Ishikawa (cell line): ENCODE results near the gene ZNF84.

Experiments
- CEBPB ChIP-seq: IDR thresholded peaks from 2 replicates; pipeline ENCODE4 v1.6.1; 2012
- CREB1 ChIP-seq: IDR thresholded peaks from 2 replicates; pipeline ENCODE4 v1.6.1; 2012; ENCODE audit warnings: low read depth
- EGR1 ChIP-seq: IDR thresholded peaks from 2 replicates; pipeline ENCODE4 v1.6.1; 2012
- EP300 ChIP-seq: IDR thresholded peaks from 2 replicates; pipeline ENCODE4 v1.6.1; 2012; ENCODE audit warnings: borderline replicate concordance
- FOXM1 ChIP-seq: IDR thresholded peaks from 2 replicates; pipeline ENCODE4 v1.6.1; 2012; ENCODE audit warnings: low read depth, borderline replicate concordance
- MAX ChIP-seq: IDR thresholded peaks from 2 replicates; pipeline ENCODE4 v1.6.1; 2012
- NFIC ChIP-seq: IDR thresholded peaks from 2 replicates; pipeline ENCODE4 v1.6.1; 2012
- RAD21 ChIP-seq: IDR thresholded peaks from 2 replicates; pipeline ENCODE4 v1.6.1; 2012; ENCODE audit warnings: low read depth
- REST ChIP-seq: IDR thresholded peaks from 2 replicates; pipeline ENCODE4 v1.6.1; 2012; ENCODE audit warnings: low read depth, mild to moderate bottlenecking
- TAF1 ChIP-seq: IDR thresholded peaks from 2 replicates; pipeline ENCODE4 v1.6.1; 2012; ENCODE audit warnings: low read depth, mild to moderate bottlenecking
- TCF12 ChIP-seq: IDR thresholded peaks from 2 replicates; pipeline ENCODE4 v1.6.1; 2012; ENCODE audit warnings: low read depth
- TEAD4 ChIP-seq: IDR thresholded peaks from 2 replicates; pipeline ENCODE4 v1.6.1; 2012
- USF1 ChIP-seq: IDR thresholded peaks from 2 replicates; pipeline ENCODE4 v1.6.1; 2012
- YY1 ChIP-seq: IDR thresholded peaks from 2 replicates; pipeline ENCODE4 v1.6.1; 2012; ENCODE audit warnings: low read depth
- ZBTB7A ChIP-seq: IDR thresholded peaks from 2 replicates; pipeline ENCODE4 v1.6.1; 2012; ENCODE audit warnings: low read depth

The ZNF84 gene

GRCh38 chr12:133080368-133081158 lies 43.3 kb downstream of the ZNF84 start, which contains the start of gene ZNF140:
ZNF140 (plus strand) TSS chr12:133080923; CDS start chr12:133081321, 398 bp downstream.
- TF ChIP-seq MAX, result peak; percentile 65
- TF ChIP-seq CREB1, result peak; percentile 96
- no peak; the same call in 1 of the 2 replicates for TF ChIP-seq EP300
- peak; percentile 47; the same call in 1 of the 2 replicates for TF ChIP-seq TCF12
- no peak for TF ChIP-seq REST
- TF ChIP-seq EGR1, result peak; percentile 80
- 0 out of 2 replicates have a peak, but pooled peaks have one; percentile 34 for TF ChIP-seq TAF1

- TF ChIP-seq NFIC (no peak), TAF1 (no peak), USF1 (no peak), EP300 (no peak), EGR1 (no peak), REST (no peak), MAX (no peak), FOXM1 (no peak), RAD21 (no peak), CREB1 (no peak), ZBTB7A (no peak)
Measured at GRCh38 chr12:133081159-133081780, 44.0 kb downstream of the ZNF84 start.

- TF ChIP-seq YY1, result no peak
- TF ChIP-seq CREB1, result no peak
- no peak for TF ChIP-seq TAF1
- no peak for TF ChIP-seq TCF12
- no peak for TF ChIP-seq EGR1
- no peak for TF ChIP-seq FOXM1
- no peak for TF ChIP-seq USF1
- TF ChIP-seq CEBPB, result no peak
- no peak for TF ChIP-seq NFIC
- no peak for TF ChIP-seq EP300
- TF ChIP-seq TEAD4, result no peak
- no peak for TF ChIP-seq MAX
- no peak for TF ChIP-seq REST
- no peak for TF ChIP-seq RAD21
- no peak for TF ChIP-seq ZBTB7A
Measured at GRCh38 chr12:133083345-133083744, 46.0 kb downstream of the ZNF84 start.

- TF ChIP-seq USF1, result no peak
Measured at GRCh38 chr12:133105620-133106019, 68.3 kb downstream of the ZNF84 start.
